ENCODE data around the gene GAS1. TPM values are rescaled to one million over a fixed set of nuclear protein-coding genes. Genes with fewer than 3 reads are reported as not detected.

Gene GAS1
- total and polyA plus RNA-seq, 12 donors, result 3.2 to 26.3 (median 10.4) TPM

- Histone ChIP-seq H3K27me3 (no peaks in the 10 kb centered on the region), H3K4me1 (peaks cover 0 to 21% (median 3%) of the 10 kb centered on the region in 9 donors), H3K27ac (peak overlapping the region in 5 of 10 donors; percentile 12 to 51 (median 35)), H3K9me3 (peaks cover 0 to 4% (median 0%) of the 10 kb centered on the region in 11 donors), H3K36me3 (no peaks in the 10 kb centered on the region), H3K4me3 (no peak overlapping the region)
- intact Hi-C loops (cut with DNase I), result loop anchor here in 2 of 10 donors (10.0 kb wide), 2 partner anchors 106 to 346 kb away; no protein-coding TSS in a partner anchor
- no peak for DNase-seq
- 41 to 61% methylated on average over 2 of the region's 2 CpGs for WGBS, 2 donors
- no peak for TF ChIP-seq CTCF (IDR thresholded peaks at IDR 0.05)
- peak in 4 of 8 donors; percentile 39 to 82 (median 58) for ATAC-seq
These were observed 31.1 kb upstream of the GAS1 start for GRCh38 chr9:86978413-86978812.

- H3K27me3 ChIP-seq, result peaks cover 0 to 4% (median 0%) of the 10 kb centered on the region in 7 donors
- TF ChIP-seq CTCF (IDR thresholded peaks at IDR 0.05), result no peak
- intact Hi-C loops (cut with DNase I), result loop anchor here in 2 of 10 donors (10.0 kb wide), 2 partner anchors 107 to 347 kb away; no protein-coding TSS in a partner anchor
- peaks cover 0 to 16% (median 3%) of the 10 kb centered on the region in 9 donors for H3K4me1 ChIP-seq
- no peak for DNase-seq
- WGBS, 2 donors, result 93 to 96% methylated on average over 4 of the region's 4 CpGs
- no peak overlapping the region for H3K4me3 ChIP-seq
- ATAC-seq, result no peak
- H3K9me3 ChIP-seq, result peaks cover 0 to 4% (median 0%) of the 10 kb centered on the region in 11 donors
- H3K27ac ChIP-seq, result no peak overlapping the region
- no peaks in the 10 kb centered on the region for H3K36me3 ChIP-seq
These were observed 30.0 kb upstream of the GAS1 start for GRCh38 chr9:86977205-86977835.

GRCh38 chr9:86975606-86976005 is 28.3 kb upstream of the GAS1 start:
- Histone ChIP-seq H3K9me3 (peaks cover 0 to 4% (median 0%) of the 10 kb centered on the region in 11 donors), H3K4me3 (no peak overlapping the region), H3K36me3 (no peaks in the 10 kb centered on the region), H3K27me3 (peaks cover 0 to 4% (median 0%) of the 10 kb centered on the region in 7 donors), H3K27ac (no peak overlapping the region), H3K4me1 (peaks cover 0 to 20% (median 3%) of the 10 kb centered on the region in 9 donors)
- no peak for DNase-seq
- no peak for TF ChIP-seq CTCF (IDR thresholded peaks at IDR 0.05)
- ATAC-seq, result no peak
- intact Hi-C loops (cut with DNase I), result loop anchor here in 2 of 10 donors (10.0 kb wide), 2 partner anchors 109 to 349 kb away; no protein-coding TSS in a partner anchor

- Histone ChIP-seq H3K27me3 (peaks cover 0 to 4% (median 0%) of the 10 kb centered on the region in 7 donors), H3K4me3 (no peak overlapping the region), H3K9me3 (no peaks in the 10 kb centered on the region), H3K27ac (no peak overlapping the region), H3K4me1 (peaks cover 0 to 20% (median 3%) of the 10 kb centered on the region in 9 donors), H3K36me3 (no peaks in the 10 kb centered on the region)
- TF ChIP-seq CTCF (IDR thresholded peaks at IDR 0.05), result no peak
- ATAC-seq, result no peak
- no peak for DNase-seq
- intact Hi-C loops (cut with DNase I), result loop anchor here in 2 of 10 donors (10.0 kb wide), 2 partner anchors 110 to 350 kb away; no protein-coding TSS in a partner anchor
- WGBS, 2 donors, result 80 to 84% methylated on average over 2 of the region's 2 CpGs
These were observed 27.7 kb upstream of the GAS1 start for GRCh38 chr9:86975036-86975435.
